Hippocampal formation (tissue), 2 donors: ENCODE data around the gene ING3.
"Not testable (repeated sequence)": the region's sequence is repeated elsewhere in the genome, so short reads cannot be mapped to it uniquely, and the experiment has no call there.

ENCODE experiments used
- DNase-seq, 2 donors: peaks; one replicate each; lab custom pipeline; 2025; lab: John Stamatoyannopoulos, UW

Gene ING3

GRCh38 chr7:120949998-120950538, 509 bp upstream of the ING3 start:
- DNase-seq: peak in 1 of 2 donors; percentile 55

- no peak for DNase-seq
Measured at GRCh38 chr7:120951309-120951699, 727 bp downstream of the ING3 start.

GRCh38 chr7:120951826-120952225, 1.2 kb downstream of the ING3 start:
- no peak for DNase-seq

GRCh38 chr7:120955577-120956149, 5.1 kb downstream of the ING3 start:
- no peak for DNase-seq

- DNase-seq: no peak
Measured at GRCh38 chr7:120959929-120960484, 9.4 kb downstream of the ING3 start.

- no peak for DNase-seq
Measured at GRCh38 chr7:120960714-120961113, 10.1 kb downstream of the ING3 start.

GRCh38 chr7:120961638-120962173, 11.1 kb downstream of the ING3 start:
- no peak for DNase-seq

- no peak for DNase-seq
Measured at GRCh38 chr7:120964088-120964487, 13.5 kb downstream of the ING3 start.

- DNase-seq: no peak
Measured at GRCh38 chr7:120966961-120967360, 16.4 kb downstream of the ING3 start.

GRCh38 chr7:120973849-120974248, 23.3 kb downstream of the ING3 start:
- DNase-seq: no peak

- no peak for DNase-seq
Measured at GRCh38 chr7:120979765-120980499, 29.4 kb downstream of the ING3 start.

- DNase-seq: no peak
Measured at GRCh38 chr7:120981117-120981516, 30.5 kb downstream of the ING3 start.

GRCh38 chr7:120981888-120982615, 31.5 kb downstream of the ING3 start:
- no peak for DNase-seq

GRCh38 chr7:120983592-120983991, 33.0 kb downstream of the ING3 start:
- DNase-seq: not testable (repeated sequence)

- DNase-seq: no peak
Measured at GRCh38 chr7:120984406-120984805, 33.8 kb downstream of the ING3 start.

GRCh38 chr7:120985130-120985758, 34.7 kb downstream of the ING3 start:
- no peak for DNase-seq

- no peak for DNase-seq
Measured at GRCh38 chr7:120985839-120986238, 35.3 kb downstream of the ING3 start.

GRCh38 chr7:120986650-120987049, 36.1 kb downstream of the ING3 start:
- DNase-seq: no peak

- no peak for DNase-seq
Measured at GRCh38 chr7:120987280-120987679, 36.7 kb downstream of the ING3 start.

GRCh38 chr7:120987683-120988590, 37.4 kb downstream of the ING3 start:
- DNase-seq: peak; percentile 70 to 77
